Fibroblast of the aortic adventitia (primary cell): ENCODE measurements around the gene MYH4. TPM values are rescaled to one million over a fixed set of nuclear protein-coding genes. Genes with fewer than 3 reads are reported as not detected.

Experiments used
- DNase-seq: peaks from one replicate; pipeline ENCODE4 v3.0.0-alpha.2; 2010; ENCODE audit warnings: low read depth
- H3K4me3 ChIP-seq: 2 replicates; pipeline ENCODE4 v1.5.1; 2011; ENCODE audit warnings: low read depth, mild to moderate bottlenecking, control low read depth, low read length, moderate library complexity
- CTCF ChIP-seq: IDR thresholded peaks from 2 replicates; pipeline ENCODE4 v1.5.1; 2011; ENCODE audit warnings: mild to moderate bottlenecking, low read length, control low read depth, inconsistent platforms; ENCODE audit not compliant: insufficient read depth
- total RNA-seq: library from RNA; depleted of rRNA; stranded (reverse); fragments of >200 nt; gene quantifications from 2 replicates; pipeline ENCODE4 v1.2.3, GENCODE V29; 2012; ENCODE audit warnings: low replicate concordance

The MYH4 gene
- total RNA-seq = not detected in 2 replicates

GRCh38 chr17:10469459-10469858 lies at the start of gene MYH4:
Gene MYH4 (minus strand): TSS chr17:10469559. CDS start chr17:10466745, 2,814 bp downstream.
- DNase-seq = no peak
- no peak for TF ChIP-seq CTCF
- H3K4me3 ChIP-seq = no peak within 1 kb of the TSS

GRCh38 chr17:10518271-10519037 lies 49.1 kb upstream of the MYH4 start, which contains the start of gene MYH1:
Gene MYH1 (minus strand): TSS chr17:10518542. CDS start chr17:10516642, 1,900 bp downstream.
- no peak for DNase-seq
- no peak within 1 kb of the TSS for H3K4me3 ChIP-seq
- no peak for TF ChIP-seq CTCF

GRCh38 chr17:10516638-10517037 lies 47.3 kb upstream of the MYH4 start:
- H3K4me3 ChIP-seq = no peak overlapping the region
- no peak for TF ChIP-seq CTCF
- DNase-seq = no peak

- no peak overlapping the region for H3K4me3 ChIP-seq
- TF ChIP-seq CTCF = no peak
- no peak for DNase-seq
These were observed 46.7 kb upstream of the MYH4 start for GRCh38 chr17:10516065-10516464.

- TF ChIP-seq CTCF = no peak
- DNase-seq = peak; percentile 55
- no peak overlapping the region for H3K4me3 ChIP-seq
These were observed 44.1 kb upstream of the MYH4 start for GRCh38 chr17:10513299-10514067.

- no peak overlapping the region for H3K4me3 ChIP-seq
- DNase-seq = no peak
- no peak for TF ChIP-seq CTCF
These were observed 43.5 kb upstream of the MYH4 start for GRCh38 chr17:10512856-10513255.
